Middle frontal gyrus (tissue), 1 donor: ENCODE measurements around the gene KAT7.
A peak's percentile ranks its signal among the peaks of the same experiment; 100 is the strongest.

Source experiments
- DNase-seq: peaks from one replicate; pipeline ENCODE4 v3.0.0-alpha.2; 2015; ENCODE audit warnings: low spot score; ENCODE audit errors: extremely low spot score

Gene KAT7

DNA sequence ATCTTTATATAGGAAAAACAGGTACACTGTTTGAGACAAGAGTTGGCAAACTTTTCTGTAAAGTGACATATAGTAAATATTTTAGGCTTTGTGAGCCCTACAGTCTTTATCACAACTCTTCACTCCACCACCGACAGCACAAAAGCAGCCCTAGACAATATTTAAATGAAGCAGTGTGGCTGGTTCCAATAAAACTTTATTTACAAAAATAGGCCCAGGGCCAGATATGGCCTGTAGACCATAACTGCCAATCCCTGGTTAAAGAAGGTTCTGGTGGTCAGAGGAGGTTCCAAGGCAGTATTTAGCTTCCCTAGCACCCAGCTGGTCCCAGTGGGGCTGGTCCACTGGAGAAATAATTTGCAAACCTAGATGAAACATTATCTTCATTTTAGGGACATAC is 28.2 kb upstream of the KAT7 start:
- DNase-seq, result no peak

DNA sequence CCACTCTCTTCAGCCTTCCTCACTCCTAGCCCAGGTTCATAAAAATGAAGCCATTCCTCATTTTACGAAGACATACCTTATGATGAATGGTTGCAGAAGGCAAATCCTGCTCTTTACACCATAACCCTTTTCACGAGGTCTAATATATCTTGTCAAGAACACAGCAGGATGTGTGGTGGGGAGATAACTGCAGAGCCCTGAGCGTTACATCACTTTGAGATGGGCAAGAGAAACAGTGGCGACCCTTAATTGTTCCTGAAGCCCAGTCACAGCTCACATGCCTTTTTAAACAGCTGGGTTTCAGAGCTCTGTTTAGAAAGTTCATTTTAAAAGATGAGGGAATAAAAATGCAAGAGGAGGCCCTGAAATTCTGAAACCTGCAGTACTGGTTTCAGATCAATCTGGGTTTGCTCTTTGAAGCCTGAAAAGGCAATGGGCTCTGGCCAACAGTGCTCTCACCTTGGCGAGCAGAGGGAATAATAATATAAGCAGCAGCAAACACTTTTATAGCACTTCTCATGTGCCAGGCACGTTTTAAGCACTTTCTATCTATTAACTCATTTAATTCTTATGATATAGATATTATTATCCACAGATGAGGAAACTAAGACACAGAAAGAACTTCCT is 27.4 kb upstream of the KAT7 start:
- DNase-seq, result no peak

- no peak for DNase-seq
These were observed 26.1 kb upstream of the KAT7 start for GRCh38 chr17:49762151-49762941.

DNA sequence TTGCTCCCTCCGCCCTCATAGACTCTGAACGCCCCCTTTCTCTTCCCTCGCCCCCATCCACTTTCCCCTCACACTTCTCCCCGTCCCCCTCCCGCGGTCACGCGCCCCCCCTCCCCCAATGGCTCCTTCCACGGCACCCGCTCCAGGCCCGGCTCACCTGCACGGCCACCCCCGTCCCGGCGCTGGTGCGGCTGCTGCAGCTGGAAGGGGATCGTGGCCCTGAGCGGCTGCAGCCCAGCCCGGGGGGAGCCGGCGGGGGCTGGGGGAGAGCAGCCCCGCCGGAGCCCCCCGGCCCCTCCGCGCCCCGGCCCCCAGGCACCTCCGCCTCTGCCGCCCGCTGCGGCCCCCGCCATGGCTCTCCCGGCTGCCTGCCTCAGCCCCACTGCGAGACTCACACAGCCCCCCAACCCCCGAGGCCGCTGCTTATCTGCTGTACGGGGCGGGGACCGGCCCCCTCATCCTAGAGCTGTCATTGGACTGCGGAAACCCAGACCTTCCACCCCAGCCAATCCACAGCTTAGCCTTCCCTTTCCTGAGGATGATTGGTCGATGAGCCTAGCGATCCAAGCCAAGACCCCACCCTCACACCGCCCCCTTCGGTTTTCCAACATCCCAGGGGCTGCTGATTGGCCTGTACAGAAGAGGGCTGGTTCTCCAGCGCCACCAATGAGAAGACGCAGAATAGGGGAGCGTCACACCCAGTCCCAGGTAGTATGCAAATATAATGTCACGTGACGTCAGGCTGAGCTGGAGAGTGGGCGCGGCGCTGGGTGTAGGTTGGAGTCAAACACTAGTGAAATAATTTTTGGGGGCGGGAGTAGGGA is 24.5 kb upstream of the KAT7 start, which contains the start of gene FAM117A:
FAM117A (minus strand) TSS at position 397 of the 824 bp plus-strand sequence; CDS start at position 353, 44 bp downstream.
- peak; percentile 93 for DNase-seq

GRCh38 chr17:49764559-49765180 is 23.8 kb upstream of the KAT7 start:
- DNase-seq, result no peak

DNA sequence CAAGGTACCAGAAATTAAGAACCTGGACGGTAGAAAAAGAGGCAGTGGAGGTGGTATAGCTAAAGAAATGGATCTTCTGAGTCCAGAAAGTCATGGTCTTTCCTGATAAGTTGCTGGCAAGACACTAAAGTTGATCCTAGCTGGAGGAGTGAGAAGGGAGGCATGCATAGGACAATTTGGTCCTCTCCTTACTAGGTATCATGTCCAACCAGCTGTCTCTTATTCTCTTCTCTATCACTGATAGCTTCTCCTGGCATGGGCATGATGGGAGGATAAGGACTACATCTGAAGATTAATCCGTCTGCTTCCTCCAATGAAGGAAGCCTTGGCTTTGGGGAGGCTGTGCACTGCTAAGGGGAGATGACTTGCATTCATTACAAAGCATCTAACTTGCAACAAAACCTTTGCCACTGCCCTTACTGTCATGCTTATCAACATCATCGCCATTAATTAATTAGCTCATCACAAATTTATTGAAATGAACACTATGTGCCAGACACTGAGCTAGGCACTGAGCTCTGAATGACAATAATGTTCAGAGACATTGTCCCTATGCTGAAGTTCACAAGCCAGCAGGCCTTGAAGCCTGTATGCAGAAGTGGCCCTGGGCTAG is 21.5 kb upstream of the KAT7 start:
- no peak for DNase-seq

GRCh38 chr17:49775546-49776260 is 12.8 kb upstream of the KAT7 start:
- DNase-seq, result no peak

- DNase-seq, result no peak
These were observed 11.8 kb upstream of the KAT7 start for GRCh38 chr17:49776551-49777300.

GRCh38 chr17:49777563-49777962 is 10.9 kb upstream of the KAT7 start:
- no peak for DNase-seq

GRCh38 chr17:49779156-49779738 is 9.2 kb upstream of the KAT7 start:
- no peak for DNase-seq

GRCh38 chr17:49779739-49780231 is 8.7 kb upstream of the KAT7 start:
- no peak for DNase-seq

DNA sequence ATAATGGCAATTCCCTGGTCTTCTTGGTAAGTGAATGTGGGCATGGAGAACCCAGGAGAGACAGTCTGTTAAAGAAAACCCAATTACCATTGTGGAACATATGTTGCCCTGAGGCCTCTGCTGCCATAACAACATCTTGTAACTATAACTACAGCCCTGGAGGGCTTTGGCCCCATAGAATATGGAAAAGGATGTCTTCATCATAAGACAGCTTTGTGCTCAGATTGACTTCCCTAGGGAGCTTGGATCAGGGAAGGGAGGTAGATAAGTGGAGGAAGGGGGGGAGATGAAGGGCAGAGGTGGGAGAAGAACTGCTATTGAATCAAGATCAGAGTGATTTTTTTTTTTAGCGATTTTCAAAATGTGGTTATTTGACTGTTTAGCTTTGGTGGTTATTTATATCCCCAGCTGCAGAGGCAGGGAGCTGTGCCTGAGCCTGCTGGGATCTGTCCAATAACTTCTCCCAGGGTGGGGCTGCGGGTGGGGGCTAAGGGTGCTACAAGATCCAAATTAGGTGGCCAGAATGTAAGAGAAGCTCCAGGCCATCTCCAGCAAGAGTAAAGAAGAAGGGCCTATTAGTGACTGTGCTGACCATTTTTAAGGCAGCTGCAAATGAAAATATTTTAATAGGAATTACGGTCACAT is 5.3 kb upstream of the KAT7 start:
- no peak for DNase-seq

DNA sequence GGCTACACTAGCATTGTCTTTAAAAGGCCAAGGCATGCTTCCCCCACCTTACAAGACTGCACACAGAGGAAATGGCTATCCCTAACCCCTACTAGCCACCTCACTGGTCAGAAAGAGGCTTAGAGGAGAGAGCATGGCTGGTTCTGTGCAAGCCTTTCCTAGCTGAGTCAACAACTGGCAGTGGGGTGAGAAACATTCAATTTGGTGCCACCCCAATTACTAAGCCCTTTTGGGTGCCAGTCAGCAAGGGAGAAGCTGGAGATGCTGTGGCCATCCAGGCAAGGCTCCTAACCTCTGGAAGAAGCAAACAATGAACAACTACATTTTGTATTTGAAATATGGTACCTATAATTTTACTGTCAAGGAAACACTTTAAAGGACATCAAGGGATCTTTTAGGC is 4.7 kb upstream of the KAT7 start:
- no peak for DNase-seq

DNA sequence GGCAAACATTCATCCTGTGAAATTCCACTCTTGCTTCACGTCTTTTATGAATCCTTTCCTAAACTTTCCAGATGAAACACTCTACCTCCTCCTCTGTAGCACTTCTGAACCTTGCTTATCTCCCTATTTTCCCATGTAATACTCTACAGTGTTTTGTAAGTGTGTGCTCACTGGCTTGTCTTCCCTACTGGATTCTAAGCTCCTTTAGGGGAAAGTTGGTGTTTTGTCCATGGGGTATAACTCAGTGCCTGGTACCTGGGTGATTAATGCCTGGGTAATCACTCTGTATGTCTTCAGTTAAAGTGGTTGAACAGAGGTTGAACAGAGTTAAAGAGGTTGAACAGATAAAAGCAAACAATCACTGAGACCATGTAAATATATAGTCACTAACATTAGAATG is 3.8 kb upstream of the KAT7 start:
- DNase-seq, result no peak

DNA sequence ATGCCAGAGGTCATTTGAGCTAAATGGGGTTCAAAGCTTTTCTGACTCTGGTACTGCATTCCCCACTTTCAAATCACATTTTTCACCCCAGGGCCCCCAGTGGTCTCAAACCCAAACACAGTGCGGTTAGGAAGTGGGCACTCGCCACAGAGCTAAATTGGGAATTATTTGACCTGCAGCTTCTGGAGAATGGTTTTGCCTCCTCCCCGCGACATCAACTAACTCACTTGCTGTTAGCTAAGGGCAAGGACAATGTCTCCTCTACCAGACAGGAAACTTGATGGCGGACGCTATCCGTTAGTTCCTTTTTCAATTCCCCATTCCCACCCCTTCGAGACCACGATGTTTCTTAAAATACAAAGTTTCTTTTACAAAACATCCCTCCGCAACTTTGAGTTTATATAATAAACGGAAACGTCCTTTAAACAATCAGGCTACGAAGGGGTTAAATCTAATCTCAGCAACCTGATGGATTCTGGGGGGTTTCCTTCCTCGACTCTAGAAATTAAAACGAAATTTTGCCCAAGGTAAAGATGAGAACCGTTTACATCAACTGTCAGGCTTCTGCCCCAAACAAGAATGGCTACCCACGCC is 500 bp upstream of the KAT7 start:
- no peak for DNase-seq

DNA sequence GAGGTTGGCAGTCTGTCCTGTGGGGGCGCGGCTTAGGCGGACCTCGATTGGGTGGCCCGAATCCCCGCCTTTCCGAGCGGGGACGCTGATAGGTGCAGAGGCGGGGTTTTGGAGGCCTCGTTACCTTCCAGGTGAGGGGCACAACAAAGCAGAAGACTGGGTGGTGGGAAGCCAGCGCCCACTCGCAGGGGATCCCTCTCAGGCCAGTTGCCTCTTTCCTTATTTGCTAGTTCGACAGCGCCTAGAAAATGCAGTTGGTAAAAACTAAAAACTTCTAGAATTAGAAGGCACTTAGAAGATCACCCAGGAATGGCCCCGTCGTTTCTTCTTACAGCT is 730 bp downstream of the KAT7 start:
- DNase-seq, result no peak

DNA sequence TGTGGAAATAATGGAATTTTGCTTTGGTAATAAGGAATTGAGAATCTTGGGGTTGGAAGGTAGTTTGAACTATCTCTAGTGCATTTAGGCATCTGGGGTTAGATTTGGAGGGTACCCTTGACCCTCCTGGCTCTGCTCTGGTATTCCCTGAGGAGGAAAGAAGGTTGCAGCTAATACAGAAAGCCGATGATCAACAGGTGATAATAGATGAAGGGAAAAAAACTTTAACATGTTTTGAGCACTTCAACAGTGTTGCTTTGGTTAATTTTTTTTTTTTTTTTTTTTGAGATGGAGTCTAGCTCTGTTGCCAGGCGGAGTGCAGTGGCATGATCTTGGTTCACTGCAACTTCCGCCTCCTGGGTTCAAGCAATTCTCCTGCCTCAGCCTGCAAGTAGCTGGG is 4.8 kb downstream of the KAT7 start:
- no peak for DNase-seq

GRCh38 chr17:49795372-49795771 is 6.9 kb downstream of the KAT7 start:
- DNase-seq, result no peak

DNA sequence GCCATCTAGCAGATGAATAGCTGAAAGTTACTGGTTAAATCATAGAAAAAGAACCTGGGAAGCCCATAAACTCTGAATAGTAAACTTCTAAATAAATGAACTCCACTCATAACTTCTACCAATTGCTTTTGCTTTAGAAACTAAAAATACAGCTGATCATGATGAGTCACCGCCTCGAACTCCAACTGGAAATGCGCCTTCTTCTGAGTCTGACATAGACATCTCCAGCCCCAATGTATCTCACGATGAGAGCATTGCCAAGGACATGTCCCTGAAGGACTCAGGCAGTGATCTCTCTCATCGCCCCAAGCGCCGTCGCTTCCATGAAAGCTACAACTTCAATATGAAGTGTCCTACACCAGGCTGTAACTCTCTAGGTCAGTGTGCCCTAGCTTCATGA is 9.7 kb downstream of the KAT7 start:
- no peak for DNase-seq
